RKO (cell line): ENCODE data around the gene RAD50.
"Not testable (repeated sequence)": the region's sequence is repeated elsewhere in the genome, so short reads cannot be mapped to it uniquely, and the experiment has no call there.

Experiments
- DNase-seq: peaks from one replicate; pipeline ENCODE4 v3.0.0-alpha.2; 2016; ENCODE audit warnings: low spot score

The RAD50 gene

DNA sequence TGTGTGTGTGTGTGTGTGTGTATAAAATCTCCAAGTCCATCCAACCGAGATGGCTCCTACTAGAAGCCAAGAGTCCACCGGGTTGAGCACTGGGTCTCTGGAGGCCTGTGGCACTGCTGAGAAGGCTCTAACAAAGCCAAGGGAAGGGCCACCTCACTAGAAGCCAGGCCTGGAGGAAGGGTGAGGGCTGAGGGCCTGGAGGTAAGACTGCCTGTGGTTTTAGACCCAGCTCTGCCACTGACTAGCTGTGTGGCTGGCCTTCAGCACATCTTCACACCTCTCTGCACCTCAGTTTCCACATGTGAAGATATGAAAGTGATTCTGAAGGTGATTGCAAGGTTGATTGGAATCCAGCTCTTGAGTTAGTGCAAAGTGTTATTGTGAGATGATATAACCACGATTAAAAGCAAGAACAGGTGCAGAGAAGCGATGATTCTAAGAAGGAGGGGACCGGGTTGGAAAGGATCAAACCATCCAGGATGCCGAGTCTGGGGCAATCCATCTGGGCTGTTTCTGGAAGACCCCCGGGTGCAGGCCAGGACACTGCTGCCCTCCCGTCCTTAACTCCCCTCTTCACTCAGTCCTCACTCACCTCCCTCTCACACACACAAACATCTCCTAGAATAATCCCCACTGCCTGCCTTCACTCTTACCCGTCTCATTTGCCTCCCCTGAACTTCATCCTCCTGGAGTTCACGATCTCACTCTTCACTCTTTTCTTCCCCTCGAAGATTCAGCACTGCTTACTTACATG lies 119.3 kb downstream of the RAD50 start:
- DNase-seq: no peak

- peak; percentile 93 for DNase-seq
Measured at GRCh38 chr5:132677191-132677590, 120.4 kb downstream of the RAD50 start.

DNA sequence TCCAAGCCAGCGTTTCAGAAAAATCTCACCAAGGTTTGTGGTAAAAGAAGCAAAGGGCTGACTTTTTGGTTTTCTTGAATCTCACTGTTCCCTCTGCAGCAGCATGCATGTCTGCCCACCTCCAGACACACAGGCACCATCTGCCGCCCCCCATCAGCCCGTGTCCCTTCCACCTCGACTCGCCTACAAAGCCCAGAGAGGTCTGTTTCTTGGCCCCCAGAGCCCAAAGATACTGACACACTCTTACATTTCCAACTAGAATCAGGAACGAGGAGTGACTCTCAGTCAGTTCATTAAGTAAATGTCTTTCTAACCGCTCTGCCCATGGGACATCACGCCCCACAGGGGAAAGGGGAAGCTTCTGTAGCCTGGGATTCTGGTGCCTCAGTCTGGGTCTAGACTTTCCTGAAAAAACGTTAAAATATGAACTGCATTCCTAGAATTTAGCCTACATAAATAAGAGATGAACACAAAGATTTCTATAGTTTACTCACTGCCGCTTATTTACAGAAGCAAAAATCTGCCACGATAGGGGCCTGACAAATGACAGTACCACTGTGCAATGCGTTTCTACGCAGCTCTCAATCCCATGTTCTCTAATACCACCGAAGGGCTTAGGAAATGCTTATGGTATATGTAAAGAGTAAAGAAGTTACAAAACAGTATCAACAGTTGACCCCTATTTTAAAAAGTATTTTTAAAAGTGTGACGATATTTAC lies 121.1 kb downstream of the RAD50 start:
- no peak for DNase-seq

DNA sequence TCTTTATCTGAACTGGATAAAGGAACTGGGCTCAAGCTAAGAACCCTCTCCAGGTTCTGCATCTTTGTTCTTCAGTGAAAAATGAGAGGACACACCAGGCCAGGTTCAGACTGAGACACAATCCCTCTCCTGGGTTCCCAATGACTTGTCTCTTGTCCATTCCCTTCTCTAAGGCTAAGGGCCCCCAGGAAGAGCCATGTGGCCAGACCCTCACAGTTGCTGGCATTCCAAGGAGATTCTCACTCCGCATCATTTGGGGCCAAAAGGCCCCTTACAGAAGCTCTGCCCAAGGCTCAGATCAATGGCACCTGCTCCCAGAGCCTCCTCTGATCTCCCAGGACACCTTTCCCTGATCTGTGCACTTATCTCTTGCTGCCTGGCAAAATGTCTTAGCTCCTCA lies 122.0 kb downstream of the RAD50 start:
- no peak for DNase-seq

DNA sequence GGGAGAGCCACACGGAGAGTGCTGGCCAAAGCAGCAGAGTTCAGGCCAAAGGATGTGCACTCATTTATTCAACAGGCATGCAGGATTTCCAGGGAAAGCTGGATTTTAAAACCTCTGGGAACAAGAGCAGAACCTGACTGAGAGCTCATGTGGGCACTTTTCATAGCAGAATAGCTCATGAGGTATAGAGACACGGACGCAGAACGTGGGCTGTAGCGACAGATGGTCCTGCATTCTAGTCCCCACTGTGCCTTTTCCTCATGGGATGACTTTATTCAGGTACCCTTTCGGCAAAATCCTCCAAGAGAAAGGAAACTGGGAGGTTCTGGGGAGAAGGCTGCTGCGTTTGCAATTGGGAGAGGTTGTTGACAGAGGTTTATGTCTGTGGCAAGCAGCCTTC lies 122.4 kb downstream of the RAD50 start:
- no peak for DNase-seq

DNA sequence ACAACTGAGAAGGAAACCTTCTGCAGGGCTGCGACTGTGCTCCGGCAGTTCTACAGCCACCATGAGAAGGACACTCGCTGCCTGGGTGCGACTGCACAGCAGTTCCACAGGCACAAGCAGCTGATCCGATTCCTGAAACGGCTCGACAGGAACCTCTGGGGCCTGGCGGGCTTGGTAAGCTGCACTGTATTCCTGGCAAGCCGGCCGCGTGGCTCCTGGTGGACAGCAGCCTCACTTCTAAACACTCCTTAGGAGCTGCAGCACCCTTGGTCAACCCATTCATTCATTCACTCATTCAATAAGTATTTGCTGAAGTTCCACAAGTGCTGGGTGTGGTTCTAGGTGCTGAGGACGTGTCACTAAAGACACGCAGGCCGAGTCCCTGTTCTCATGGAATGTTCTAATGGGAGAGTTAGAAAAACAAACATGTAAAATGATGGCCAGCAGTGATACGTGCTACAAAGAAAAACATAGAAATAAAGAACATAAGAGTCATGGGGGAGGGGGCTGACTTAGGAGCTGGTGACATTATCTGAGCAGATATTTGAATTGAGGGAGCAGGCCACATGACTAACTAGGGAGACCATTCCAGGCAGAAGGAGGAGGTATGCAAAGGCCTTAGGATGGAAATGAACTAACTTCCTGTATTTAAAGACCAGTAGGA lies 123.1 kb downstream of the RAD50 start:
- DNase-seq: no peak

- DNase-seq: no peak
Measured at GRCh38 chr5:132680780-132681475, 124.2 kb downstream of the RAD50 start.

DNA sequence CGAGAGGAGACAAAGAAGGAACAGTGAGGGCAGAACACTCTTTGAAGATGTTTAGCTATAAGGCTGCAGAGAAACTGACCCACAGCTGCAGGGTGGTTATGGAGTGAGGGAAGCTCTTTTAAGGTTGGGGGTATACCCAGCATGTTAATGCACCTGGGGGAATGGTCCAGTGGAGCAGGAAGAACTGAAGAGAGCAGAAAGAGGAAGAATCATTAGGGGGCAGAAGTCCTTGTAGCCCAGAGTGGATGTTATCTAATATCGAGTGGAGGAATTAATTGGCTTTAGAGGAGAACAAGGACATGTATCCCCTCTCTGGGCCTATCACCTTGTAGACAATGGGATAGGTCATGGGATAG lies 124.7 kb downstream of the RAD50 start:
- DNase-seq: no peak

DNA sequence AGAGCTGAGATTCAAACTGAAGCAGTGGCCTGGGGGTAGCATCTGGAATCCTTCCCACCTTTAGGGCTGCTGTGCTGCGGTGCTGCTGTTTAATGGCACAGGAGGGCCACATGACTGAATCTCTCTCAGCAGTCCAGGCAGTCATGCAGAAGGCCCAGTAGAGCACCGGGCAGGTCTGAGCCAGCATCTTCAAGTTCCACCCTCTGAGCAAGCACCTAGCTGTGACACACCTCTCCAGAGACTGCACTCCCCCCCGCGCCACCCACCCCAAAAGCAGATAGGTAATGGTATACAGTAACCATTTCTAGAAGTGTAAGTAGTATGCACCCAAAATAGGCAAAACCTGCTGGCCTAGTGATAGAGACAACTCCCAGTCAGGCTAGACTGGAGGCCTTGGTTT lies 125.2 kb downstream of the RAD50 start:
- no peak for DNase-seq

- DNase-seq: no peak
Measured at GRCh38 chr5:132684491-132684890, 127.7 kb downstream of the RAD50 start.

- DNase-seq: no peak
Measured at GRCh38 chr5:132684922-132685720, 128.3 kb downstream of the RAD50 start.

GRCh38 chr5:132686193-132686592 lies 129.4 kb downstream of the RAD50 start:
- no peak for DNase-seq

GRCh38 chr5:132687995-132688394 lies 131.2 kb downstream of the RAD50 start:
- no peak for DNase-seq

DNA sequence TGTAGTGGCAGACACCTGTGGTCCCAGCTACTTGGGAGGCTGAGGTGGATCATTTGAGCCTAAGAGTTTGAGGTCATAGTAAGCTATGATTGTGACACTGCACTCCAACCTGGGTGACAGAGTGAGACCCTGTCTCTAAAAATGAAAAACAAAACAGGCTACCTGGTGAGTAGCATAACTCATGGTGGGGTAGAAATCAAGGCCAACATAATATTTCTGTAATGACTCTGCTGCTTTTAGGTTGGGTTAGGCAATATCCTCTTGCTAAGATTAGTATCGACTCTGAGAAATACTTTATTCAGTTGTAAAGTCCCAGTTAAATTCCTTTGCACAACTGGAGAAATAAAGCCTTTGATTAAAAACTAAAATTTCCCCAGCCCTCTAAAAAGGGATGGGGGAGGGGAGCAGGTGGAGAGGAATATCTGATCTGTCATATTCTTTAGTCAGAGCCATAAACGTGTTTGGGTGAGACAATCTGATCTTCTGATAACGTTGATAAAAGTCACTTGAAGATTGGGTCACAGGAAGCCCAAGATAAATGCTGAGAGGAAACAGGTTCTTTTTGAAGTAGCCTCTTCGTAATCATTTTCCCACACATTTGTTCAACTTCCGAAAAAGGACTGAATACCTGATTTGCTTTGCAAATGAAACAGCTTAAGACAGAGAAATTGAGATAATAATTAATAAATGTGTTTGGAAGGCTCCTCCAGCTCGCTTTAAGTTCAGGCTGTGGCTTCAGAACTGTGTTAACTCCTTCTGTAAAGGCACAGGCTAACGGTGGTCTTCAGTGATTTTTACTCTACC lies 132.0 kb downstream of the RAD50 start:
- no peak for DNase-seq

- DNase-seq: no peak
Measured at GRCh38 chr5:132689513-132689912, 132.7 kb downstream of the RAD50 start.

DNA sequence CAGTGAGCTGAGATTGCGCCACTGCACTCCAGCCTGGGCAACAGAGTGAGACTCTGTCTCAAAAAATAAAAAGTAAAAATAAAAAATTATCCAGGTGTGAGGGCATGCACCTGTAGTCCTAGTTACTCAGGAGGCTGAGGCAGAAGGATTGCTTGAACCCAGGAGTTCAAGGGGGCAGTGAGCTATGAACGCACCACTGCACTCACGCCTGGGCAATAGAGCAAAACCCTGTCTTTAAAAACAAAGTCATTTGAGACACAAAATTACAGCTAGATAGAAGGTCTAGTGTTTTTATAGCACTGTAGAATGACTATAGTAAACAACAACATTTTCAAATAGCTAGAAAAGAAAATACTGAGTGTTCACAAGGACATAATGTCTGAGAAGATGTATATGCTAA lies 133.4 kb downstream of the RAD50 start:
- DNase-seq: no peak

GRCh38 chr5:132691755-132692631 lies 135.2 kb downstream of the RAD50 start:
- DNase-seq: not testable (repeated sequence)

- DNase-seq: peak; percentile 16
Measured at GRCh38 chr5:132692632-132692967, 135.8 kb downstream of the RAD50 start.
